Measurements from ENCODE around the gene CRISP2. TPM values are rescaled to one million over a fixed set of nuclear protein-coding genes. Genes with fewer than 3 reads are reported as not detected.

Gene CRISP2
- total and polyA plus RNA-seq, 9 of the 15 experiments (the other 6 are each of a cell fraction or from before 2014, with no cell fraction given) = not detected

DNA sequence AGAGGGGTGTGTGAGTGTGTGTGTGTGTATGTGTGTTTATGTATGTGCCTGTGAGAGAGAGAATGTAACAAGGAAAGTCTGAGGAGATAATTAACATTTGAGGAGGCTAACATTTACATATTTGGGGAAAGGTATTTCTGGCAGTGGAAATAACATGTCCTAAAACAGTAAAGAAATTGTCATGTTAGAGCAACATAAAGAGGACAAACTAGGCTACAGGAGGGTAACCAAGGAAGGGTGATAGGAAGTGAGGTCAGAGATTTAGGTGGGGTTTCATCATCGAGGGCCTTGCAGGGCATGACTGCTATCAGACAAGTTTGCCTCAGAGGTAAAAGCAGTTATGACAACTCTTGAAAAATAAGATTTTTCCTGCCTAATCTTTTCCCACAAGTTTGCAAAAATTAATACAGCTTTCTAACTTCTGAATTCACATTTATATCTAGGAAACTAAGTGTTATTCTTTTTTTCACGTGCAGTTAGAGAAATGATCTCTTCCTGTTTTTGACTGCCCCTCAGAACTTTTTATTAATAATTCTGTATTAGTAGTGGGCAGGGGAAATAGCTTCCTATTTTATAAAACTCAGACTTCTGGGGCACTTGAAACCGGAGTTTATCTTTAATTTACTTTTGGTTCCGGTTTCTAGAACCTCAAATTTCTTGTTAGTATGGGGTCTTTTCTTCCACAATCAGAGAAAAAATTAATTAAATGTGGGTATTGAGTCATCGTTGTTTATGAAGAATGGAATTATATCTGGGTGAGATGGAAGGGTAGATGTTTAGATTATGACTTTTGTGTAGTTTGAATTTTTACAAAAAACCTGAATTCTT, 46.2 kb downstream of the CRISP2 start (continued):
- TF ChIP-seq SMAD4 (CRISPR knock-in tag; conservative IDR thresholded peaks at IDR 0.05) (no peak; the same call in 1 of the 2 replicates), TRIM24 (IDR thresholded peaks at IDR 0.05) (peak; percentile 75 to 85), TAF9B (IDR thresholded peaks at IDR 0.05; ENCODE audit: partially characterized antibody) (no peak), CREM (IDR thresholded peaks at IDR 0.05; ENCODE audit: low read depth) (peak; percentile 54; the same call in 1 of the 2 replicates), HDAC1 (IDR thresholded peaks at IDR 0.05) (peak in 1 of 2 experiments; percentile 45; a peak in 1 of 4 replicates), L3MBTL2 (IDR thresholded peaks at IDR 0.05) (peak; percentile 42; the same call in 1 of the 2 replicates), PCBP2 (IDR thresholded peaks at IDR 0.05; ENCODE audit: low read depth, low read length, poor library complexity, severe bottlenecking) (no peak), BRD9 (IDR thresholded peaks at IDR 0.05; ENCODE audit: low read depth, partially characterized antibody) (peak; percentile 76), CBX8 (IDR thresholded peaks at IDR 0.05; ENCODE audit: borderline replicate concordance, extremely low read depth, low read depth, low read length, poor library complexity, severe bottlenecking) (no peak), SMARCA5 (IDR thresholded peaks at IDR 0.05) (no peak), ZNF75A (CRISPR knock-in tag; IDR thresholded peaks at IDR 0.05) (0 out of 2 replicates have a peak, but pooled peaks have one; percentile 37), RBFOX2 (IDR thresholded peaks at IDR 0.05; ENCODE audit: low read depth, low read length) (0 out of 2 replicates have a peak, but pooled peaks have one; percentile 41), RBM15 (IDR thresholded peaks at IDR 0.05; ENCODE audit: insufficient read depth, low read length) (no peak), CBFA2T3 (IDR thresholded peaks at IDR 0.05) (peak; percentile 49), SETDB1 (IDR thresholded peaks at IDR 0.05; ENCODE audit: low read length) (no peak), TGIF2 (CRISPR knock-in tag; IDR thresholded peaks at IDR 0.05) (no peak)
- TF ChIP-seq, protein P1, sequence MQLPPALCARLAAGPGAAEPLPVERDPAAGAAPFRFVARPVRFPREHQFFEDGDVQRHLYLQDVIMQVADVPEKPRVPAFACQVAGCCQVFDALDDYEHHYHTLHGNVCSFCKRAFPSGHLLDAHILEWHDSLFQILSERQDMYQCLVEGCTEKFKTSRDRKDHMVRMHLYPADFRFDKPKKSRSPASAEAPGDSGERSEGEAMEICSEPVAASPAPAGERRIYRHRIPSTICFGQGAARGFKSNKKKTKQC (CRISPR knock-in tag; IDR thresholded peaks at IDR 0.05) = no peak
- TF ChIP-seq, protein P2, sequence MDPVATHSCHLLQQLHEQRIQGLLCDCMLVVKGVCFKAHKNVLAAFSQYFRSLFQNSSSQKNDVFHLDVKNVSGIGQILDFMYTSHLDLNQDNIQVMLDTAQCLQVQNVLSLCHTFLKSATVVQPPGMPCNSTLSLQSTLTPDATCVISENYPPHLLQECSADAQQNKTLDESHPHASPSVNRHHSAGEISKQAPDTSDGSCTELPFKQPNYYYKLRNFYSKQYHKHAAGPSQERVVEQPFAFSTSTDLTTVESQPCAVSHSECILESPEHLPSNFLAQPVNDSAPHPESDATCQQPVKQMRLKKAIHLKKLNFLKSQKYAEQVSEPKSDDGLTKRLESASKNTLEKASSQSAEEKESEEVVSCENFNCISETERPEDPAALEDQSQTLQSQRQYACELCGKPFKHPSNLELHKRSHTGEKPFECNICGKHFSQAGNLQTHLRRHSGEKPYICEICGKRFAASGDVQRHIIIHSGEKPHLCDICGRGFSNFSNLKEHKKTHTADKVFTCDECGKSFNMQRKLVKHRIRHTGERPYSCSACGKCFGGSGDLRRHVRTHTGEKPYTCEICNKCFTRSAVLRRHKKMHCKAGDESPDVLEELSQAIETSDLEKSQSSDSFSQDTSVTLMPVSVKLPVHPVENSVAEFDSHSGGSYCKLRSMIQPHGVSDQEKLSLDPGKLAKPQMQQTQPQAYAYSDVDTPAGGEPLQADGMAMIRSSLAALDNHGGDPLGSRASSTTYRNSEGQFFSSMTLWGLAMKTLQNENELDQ (CRISPR knock-in tag; IDR thresholded peaks at IDR 0.05; ENCODE audit: borderline replicate concordance) = no peak
- TF ChIP-seq, protein P3, sequence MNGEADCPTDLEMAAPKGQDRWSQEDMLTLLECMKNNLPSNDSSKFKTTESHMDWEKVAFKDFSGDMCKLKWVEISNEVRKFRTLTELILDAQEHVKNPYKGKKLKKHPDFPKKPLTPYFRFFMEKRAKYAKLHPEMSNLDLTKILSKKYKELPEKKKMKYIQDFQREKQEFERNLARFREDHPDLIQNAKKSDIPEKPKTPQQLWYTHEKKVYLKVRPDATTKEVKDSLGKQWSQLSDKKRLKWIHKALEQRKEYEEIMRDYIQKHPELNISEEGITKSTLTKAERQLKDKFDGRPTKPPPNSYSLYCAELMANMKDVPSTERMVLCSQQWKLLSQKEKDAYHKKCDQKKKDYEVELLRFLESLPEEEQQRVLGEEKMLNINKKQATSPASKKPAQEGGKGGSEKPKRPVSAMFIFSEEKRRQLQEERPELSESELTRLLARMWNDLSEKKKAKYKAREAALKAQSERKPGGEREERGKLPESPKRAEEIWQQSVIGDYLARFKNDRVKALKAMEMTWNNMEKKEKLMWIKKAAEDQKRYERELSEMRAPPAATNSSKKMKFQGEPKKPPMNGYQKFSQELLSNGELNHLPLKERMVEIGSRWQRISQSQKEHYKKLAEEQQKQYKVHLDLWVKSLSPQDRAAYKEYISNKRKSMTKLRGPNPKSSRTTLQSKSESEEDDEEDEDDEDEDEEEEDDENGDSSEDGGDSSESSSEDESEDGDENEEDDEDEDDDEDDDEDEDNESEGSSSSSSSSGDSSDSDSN (IDR thresholded peaks at IDR 0.05; ENCODE audit: borderline replicate concordance in 1 of 2, low read depth in 2 of 2, low read length in 2 of 2) = no peak
- TF ChIP-seq, protein P4, sequence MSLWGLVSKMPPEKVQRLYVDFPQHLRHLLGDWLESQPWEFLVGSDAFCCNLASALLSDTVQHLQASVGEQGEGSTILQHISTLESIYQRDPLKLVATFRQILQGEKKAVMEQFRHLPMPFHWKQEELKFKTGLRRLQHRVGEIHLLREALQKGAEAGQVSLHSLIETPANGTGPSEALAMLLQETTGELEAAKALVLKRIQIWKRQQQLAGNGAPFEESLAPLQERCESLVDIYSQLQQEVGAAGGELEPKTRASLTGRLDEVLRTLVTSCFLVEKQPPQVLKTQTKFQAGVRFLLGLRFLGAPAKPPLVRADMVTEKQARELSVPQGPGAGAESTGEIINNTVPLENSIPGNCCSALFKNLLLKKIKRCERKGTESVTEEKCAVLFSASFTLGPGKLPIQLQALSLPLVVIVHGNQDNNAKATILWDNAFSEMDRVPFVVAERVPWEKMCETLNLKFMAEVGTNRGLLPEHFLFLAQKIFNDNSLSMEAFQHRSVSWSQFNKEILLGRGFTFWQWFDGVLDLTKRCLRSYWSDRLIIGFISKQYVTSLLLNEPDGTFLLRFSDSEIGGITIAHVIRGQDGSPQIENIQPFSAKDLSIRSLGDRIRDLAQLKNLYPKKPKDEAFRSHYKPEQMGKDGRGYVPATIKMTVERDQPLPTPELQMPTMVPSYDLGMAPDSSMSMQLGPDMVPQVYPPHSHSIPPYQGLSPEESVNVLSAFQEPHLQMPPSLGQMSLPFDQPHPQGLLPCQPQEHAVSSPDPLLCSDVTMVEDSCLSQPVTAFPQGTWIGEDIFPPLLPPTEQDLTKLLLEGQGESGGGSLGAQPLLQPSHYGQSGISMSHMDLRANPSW (CRISPR knock-in tag; IDR thresholded peaks at IDR 0.05) = no peak
